GM23338 (cell line): ENCODE measurements around the gene CYP4F8. TPM values are rescaled to one million over a fixed set of nuclear protein-coding genes. Genes with fewer than 3 reads are reported as not detected.

Experiments used
- ATAC-seq: fragments of 200-7000 bp; cut with Tn5 transposase; 3 replicates; pipeline ENCODE4 v1.9.1; 2020
- DNase-seq: peaks from one replicate; pipeline ENCODE4 v3.0.0-alpha.2; 2015; ENCODE audit warnings: low spot score
- H2AFZ ChIP-seq: fragments of 200-600 bp; sonication (generic); 2 replicates; pipeline ENCODE4 v1.8.0; 2016; ENCODE audit warnings: antibody characterized with exemption, mild to moderate bottlenecking, moderate library complexity
- H3F3A ChIP-seq: fragments of 200-600 bp; sonication (generic); replicated peaks from 2 replicates; pipeline ENCODE4 v1.8.0; 2017; ENCODE audit warnings: antibody characterized with exemption, mixed run types, low read depth
- H3K27ac ChIP-seq: fragments of 200-600 bp; sonication (generic); 2 replicates; pipeline ENCODE4 v1.6.1; 2016; ENCODE audit warnings: low read depth
- H3K27me3 ChIP-seq: fragments of 200-600 bp; sonication (generic); 2 replicates; pipeline ENCODE4 v1.8.0; 2016; ENCODE audit warnings: mild to moderate bottlenecking, mixed run types, moderate library complexity; ENCODE audit not compliant: insufficient read depth
- H3K36me3 ChIP-seq: fragments of 200-600 bp; sonication (generic); 2 replicates; pipeline ENCODE4 v1.8.0; 2016; ENCODE audit warnings: mild to moderate bottlenecking; ENCODE audit not compliant: insufficient read depth
- H3K4me1 ChIP-seq: fragments of 200-600 bp; sonication (generic); 2 replicates; pipeline ENCODE4 v1.8.0; 2016; ENCODE audit warnings: mild to moderate bottlenecking, moderate library complexity; ENCODE audit not compliant: insufficient read depth
- H3K4me2 ChIP-seq: fragments of 200-600 bp; sonication (generic); 2 replicates; pipeline ENCODE4 v1.7.1; 2017; ENCODE audit warnings: mixed run types
- H3K4me3 ChIP-seq: fragments of 200-600 bp; sonication (generic); 2 replicates; pipeline ENCODE4 v1.6.1; 2016; ENCODE audit warnings: mixed run types
- H3K79me2 ChIP-seq: fragments of 200-600 bp; sonication (generic); replicated peaks from 2 replicates; pipeline ENCODE4 v1.8.0; 2017; ENCODE audit warnings: mild to moderate bottlenecking; ENCODE audit not compliant: insufficient read depth
- H3K9me2 ChIP-seq: fragments of 200-600 bp; sonication (generic); 2 replicates; pipeline ENCODE4 v1.8.0; 2017; ENCODE audit not compliant: insufficient read depth
- H4K20me1 ChIP-seq: fragments of 200-600 bp; sonication (generic); replicated peaks from 2 replicates; pipeline ENCODE4 v1.8.0; 2017; ENCODE audit warnings: mild to moderate bottlenecking; ENCODE audit not compliant: insufficient read depth
- H3K27ac Mint-ChIP-seq: 2 replicates; pipeline ENCODE4 v1.8.0; 2020; ENCODE audit warnings: inconsistent platforms, mild to moderate bottlenecking, moderate library complexity, mixed read lengths
- H3K27me3 Mint-ChIP-seq: 3 replicates; pipeline ENCODE4 v1.8.0; 2022; ENCODE audit warnings: low read depth, mild to moderate bottlenecking, moderate library complexity, mixed read lengths, inconsistent platforms; ENCODE audit not compliant: insufficient read depth, poor library complexity
- H3K36me3 Mint-ChIP-seq: 3 replicates; pipeline ENCODE4 v1.8.0; 2021; ENCODE audit warnings: low read depth, mild to moderate bottlenecking, inconsistent platforms, moderate library complexity, mixed read lengths
- H3K4me1 Mint-ChIP-seq: 3 replicates; pipeline ENCODE4 v1.8.0; 2020; ENCODE audit warnings: mild to moderate bottlenecking, inconsistent platforms, mixed read lengths
- H3K4me3 Mint-ChIP-seq: 3 replicates; pipeline ENCODE4 v1.8.0; 2021; ENCODE audit warnings: moderate library complexity, mild to moderate bottlenecking, inconsistent platforms, mixed read lengths
- H3K9me3 Mint-ChIP-seq: 3 replicates; pipeline ENCODE4 v1.8.0; 2020; ENCODE audit warnings: moderate library complexity, mild to moderate bottlenecking, inconsistent platforms, mixed read lengths
- CREB1 ChIP-seq: fragments of 250-450 bp; sonication (Bioruptor Pico); IDR thresholded peaks from 2 replicates; pipeline ENCODE4 v1.5.0; 2020; ENCODE audit warnings: low read depth, mild to moderate bottlenecking, moderate library complexity
- EZH2 ChIP-seq: fragments of 200-600 bp; sonication (generic); IDR thresholded peaks from one replicate; pipeline ENCODE4 v1.8.0; 2017; ENCODE audit warnings: antibody characterized with exemption, mild to moderate bottlenecking, low read depth; ENCODE audit not compliant: unreplicated experiment
- NANOG ChIP-seq: IDR thresholded peaks from 2 replicates; pipeline ENCODE4 v1.6.1; 2016; ENCODE audit warnings: antibody characterized with exemption, borderline replicate concordance
- POLR2AphosphoS5 ChIP-seq: IDR thresholded peaks from 2 replicates; pipeline ENCODE4 v1.6.1; 2016; ENCODE audit warnings: antibody characterized with exemption, low read depth
- STAT1 ChIP-seq: IDR thresholded peaks from one replicate; pipeline ENCODE4 v1.6.1; 2016; ENCODE audit warnings: antibody characterized with exemption; ENCODE audit not compliant: unreplicated experiment
- ZNF331 ChIP-seq: fragments of 250-450 bp; sonication (Bioruptor Pico); IDR thresholded peaks from 2 replicates; pipeline ENCODE4 v1.5.0; 2020; ENCODE audit warnings: low read depth, mild to moderate bottlenecking, moderate library complexity
- polyA plus RNA-seq: library from polyadenylated mRNA; unstranded; fragments of >200 nt; fragmentation: Nextera tagmentation; extraction: Ambion mirVana; gene quantifications from 2 replicates; pipeline ENCODE4 v1.2.1, GENCODE V29; 2016
- total RNA-seq: library from RNA; depleted of rRNA; stranded (reverse); fragments of >200 nt; shearing (Covaris generic); gene quantifications from 2 replicates; pipeline ENCODE4 v1.2.3, GENCODE V29; 2014
- TF ChIP-seq, protein P1 (sequence below): IDR thresholded peaks from 2 replicates; pipeline ENCODE4 v1.6.1; 2016; ENCODE audit warnings: antibody characterized with exemption
- TF ChIP-seq, protein P2 (sequence below): fragments of 250-450 bp; sonication (Bioruptor Pico); IDR thresholded peaks from 2 replicates; pipeline ENCODE4 v1.5.0; 2020; ENCODE audit warnings: mild to moderate bottlenecking, moderate library complexity

CYP4F8 gene
- total and polyA plus RNA-seq, 2 experiments from 2014 or later: not detected

DNA sequence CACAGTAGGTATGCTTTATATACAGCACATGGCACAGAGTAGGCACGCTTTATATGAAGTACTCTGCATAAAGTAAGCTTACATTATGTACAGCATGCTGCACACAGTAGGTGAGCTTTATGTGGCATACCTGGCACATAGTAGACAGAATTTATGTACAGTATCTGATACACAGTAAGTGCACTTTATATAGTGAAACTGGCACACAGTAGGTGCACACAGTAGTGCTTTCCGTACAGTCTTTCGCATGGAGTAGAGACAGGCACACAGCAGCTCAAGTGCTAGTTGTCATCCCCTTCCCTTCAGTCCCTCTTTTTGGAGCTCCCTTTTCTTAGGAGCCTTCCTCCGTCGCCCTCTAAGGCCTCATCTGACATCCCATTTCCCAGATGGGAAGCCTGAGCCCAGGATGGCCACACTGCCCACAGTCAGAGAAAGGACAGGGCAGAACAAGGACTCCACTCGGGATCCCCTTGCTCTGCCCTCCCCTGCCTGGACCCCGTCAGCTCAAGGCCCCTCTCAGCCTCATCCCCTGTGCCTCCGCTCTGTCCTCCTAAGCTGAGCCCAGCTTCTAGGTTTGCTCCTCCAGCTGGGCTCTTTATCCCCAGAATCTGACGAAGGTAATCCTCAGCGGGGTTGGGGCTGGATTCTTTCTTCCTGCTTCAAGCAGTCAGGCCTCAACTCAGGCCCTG, 57.0 kb downstream of the CYP4F8 start:
- H3K79me2 ChIP-seq: no peaks in the 10 kb centered on the region
- H3K4me1 ChIP-seq: no peaks in the 10 kb centered on the region
- H3K36me3 Mint-ChIP-seq: peaks cover 12% of the 10 kb centered on the region
- DNase-seq: no peak
- no peak overlapping the region for H3K4me3 ChIP-seq
- H3K27me3 ChIP-seq: no peaks in the 10 kb centered on the region
- H2AFZ ChIP-seq: no peak overlapping the region
- TF ChIP-seq, protein P1, sequence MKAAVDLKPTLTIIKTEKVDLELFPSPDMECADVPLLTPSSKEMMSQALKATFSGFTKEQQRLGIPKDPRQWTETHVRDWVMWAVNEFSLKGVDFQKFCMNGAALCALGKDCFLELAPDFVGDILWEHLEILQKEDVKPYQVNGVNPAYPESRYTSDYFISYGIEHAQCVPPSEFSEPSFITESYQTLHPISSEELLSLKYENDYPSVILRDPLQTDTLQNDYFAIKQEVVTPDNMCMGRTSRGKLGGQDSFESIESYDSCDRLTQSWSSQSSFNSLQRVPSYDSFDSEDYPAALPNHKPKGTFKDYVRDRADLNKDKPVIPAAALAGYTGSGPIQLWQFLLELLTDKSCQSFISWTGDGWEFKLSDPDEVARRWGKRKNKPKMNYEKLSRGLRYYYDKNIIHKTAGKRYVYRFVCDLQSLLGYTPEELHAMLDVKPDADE: no peak
- TF ChIP-seq ZNF331 (CRISPR knock-in tag) (no peak), EZH2 (no peak)
- no peak for ATAC-seq
- peaks cover 25% of the 10 kb centered on the region for H3K9me3 Mint-ChIP-seq
- no peak overlapping the region for H3K4me2 ChIP-seq
- no peak overlapping the region for H3K27ac ChIP-seq
- no peaks in the 10 kb centered on the region for H3K9me2 ChIP-seq
- H3F3A ChIP-seq: no peaks in the 10 kb centered on the region
- H3K36me3 ChIP-seq: peaks cover 7% of the 10 kb centered on the region; the same call in 1 of the 2 replicates
- no peaks in the 10 kb centered on the region for H4K20me1 ChIP-seq
- H3K4me1 Mint-ChIP-seq: no peaks in the 10 kb centered on the region
- no peak overlapping the region for H3K4me3 Mint-ChIP-seq
- H3K27ac Mint-ChIP-seq: no peak overlapping the region
- H3K27me3 Mint-ChIP-seq: no peaks in the 10 kb centered on the region

DNA sequence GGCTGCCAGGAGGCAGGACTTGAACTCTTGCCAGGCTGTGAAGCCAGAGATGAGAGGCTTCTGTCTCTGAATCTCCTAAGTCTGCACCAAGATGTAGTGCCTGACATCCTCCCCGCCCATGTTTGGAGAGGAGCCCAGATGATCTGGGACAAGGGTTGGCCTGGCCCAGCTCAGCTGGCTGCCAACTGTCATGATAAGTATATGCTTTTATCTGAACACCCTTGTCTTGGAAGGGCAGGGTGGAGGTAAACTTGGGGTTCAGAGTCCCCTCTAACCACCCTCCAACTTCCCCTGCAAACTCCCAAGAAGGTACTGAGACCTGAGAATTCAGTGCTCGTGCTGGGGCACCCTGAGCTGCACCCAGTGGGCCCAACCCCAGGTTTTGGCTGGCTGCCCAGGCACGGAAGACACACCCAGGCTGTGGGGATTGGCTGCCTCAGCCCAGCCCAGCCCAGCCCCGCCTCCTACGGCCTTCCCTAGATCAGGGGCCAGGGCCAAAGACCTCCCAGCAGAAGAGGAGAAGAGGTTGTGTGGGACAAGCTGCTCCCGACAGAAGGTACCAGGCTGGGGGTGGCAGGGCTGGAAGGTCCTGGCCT, 57.7 kb downstream of the CYP4F8 start, which contains the start of gene CYP4F12:
Gene CYP4F12 (plus strand): TSS at position 508 of the 596 bp plus-strand sequence. CDS start 443 bp downstream, outside the sequence.
- no peak within 1 kb of the TSS for H2AFZ ChIP-seq
- H3K9me3 Mint-ChIP-seq: peaks cover 32% of the 10 kb centered on the region
- H3K4me3 Mint-ChIP-seq: no peak within 1 kb of the TSS
- H3F3A ChIP-seq: no peaks in the 10 kb centered on the region
- TF ChIP-seq STAT1 (no peak), NANOG (no peak), POLR2AphosphoS5 (no peak), CREB1 (no peak), ZNF331 (CRISPR knock-in tag) (no peak)
- TF ChIP-seq, protein P1: no peak
- TF ChIP-seq, protein P2, sequence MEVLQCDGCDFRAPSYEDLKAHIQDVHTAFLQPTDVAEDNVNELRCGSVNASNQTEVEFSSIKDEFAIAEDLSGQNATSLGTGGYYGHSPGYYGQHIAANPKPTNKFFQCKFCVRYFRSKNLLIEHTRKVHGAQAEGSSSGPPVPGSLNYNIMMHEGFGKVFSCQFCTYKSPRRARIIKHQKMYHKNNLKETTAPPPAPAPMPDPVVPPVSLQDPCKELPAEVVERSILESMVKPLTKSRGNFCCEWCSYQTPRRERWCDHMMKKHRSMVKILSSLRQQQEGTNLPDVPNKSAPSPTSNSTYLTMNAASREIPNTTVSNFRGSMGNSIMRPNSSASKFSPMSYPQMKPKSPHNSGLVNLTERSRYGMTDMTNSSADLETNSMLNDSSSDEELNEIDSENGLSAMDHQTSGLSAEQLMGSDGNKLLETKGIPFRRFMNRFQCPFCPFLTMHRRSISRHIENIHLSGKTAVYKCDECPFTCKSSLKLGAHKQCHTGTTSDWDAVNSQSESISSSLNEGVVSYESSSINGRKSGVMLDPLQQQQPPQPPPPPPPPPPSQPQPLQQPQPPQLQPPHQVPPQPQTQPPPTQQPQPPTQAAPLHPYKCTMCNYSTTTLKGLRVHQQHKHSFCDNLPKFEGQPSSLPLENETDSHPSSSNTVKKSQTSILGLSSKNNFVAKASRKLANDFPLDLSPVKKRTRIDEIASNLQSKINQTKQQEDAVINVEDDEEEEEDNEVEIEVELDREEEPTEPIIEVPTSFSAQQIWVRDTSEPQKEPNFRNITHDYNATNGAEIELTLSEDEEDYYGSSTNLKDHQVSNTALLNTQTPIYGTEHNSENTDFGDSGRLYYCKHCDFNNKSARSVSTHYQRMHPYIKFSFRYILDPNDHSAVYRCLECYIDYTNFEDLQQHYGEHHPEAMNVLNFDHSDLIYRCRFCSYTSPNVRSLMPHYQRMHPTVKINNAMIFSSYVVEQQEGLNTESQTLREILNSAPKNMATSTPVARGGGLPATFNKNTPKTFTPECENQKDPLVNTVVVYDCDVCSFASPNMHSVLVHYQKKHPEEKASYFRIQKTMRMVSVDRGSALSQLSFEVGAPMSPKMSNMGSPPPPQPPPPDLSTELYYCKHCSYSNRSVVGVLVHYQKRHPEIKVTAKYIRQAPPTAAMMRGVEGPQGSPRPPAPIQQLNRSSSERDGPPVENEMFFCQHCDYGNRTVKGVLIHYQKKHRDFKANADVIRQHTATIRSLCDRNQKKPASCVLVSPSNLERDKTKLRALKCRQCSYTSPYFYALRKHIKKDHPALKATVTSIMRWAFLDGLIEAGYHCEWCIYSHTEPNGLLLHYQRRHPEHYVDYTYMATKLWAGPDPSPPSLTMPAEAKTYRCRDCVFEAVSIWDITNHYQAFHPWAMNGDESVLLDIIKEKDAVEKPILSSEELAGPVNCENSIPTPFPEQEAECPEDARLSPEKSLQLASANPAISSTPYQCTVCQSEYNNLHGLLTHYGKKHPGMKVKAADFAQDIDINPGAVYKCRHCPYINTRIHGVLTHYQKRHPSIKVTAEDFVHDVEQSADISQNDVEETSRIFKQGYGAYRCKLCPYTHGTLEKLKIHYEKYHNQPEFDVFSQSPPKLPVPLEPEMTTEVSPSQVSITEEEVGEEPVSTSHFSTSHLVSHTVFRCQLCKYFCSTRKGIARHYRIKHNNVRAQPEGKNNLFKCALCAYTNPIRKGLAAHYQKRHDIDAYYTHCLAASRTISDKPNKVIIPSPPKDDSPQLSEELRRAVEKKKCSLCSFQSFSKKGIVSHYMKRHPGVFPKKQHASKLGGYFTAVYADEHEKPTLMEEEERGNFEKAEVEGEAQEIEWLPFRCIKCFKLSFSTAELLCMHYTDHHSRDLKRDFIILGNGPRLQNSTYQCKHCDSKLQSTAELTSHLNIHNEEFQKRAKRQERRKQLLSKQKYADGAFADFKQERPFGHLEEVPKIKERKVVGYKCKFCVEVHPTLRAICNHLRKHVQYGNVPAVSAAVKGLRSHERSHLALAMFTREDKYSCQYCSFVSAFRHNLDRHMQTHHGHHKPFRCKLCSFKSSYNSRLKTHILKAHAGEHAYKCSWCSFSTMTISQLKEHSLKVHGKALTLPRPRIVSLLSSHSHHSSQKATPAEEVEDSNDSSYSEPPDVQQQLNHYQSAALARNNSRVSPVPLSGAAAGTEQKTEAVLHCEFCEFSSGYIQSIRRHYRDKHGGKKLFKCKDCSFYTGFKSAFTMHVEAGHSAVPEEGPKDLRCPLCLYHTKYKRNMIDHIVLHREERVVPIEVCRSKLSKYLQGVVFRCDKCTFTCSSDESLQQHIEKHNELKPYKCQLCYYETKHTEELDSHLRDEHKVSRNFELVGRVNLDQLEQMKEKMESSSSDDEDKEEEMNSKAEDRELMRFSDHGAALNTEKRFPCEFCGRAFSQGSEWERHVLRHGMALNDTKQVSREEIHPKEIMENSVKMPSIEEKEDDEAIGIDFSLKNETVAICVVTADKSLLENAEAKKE (CRISPR knock-in tag): no peak
- DNase-seq (peak; percentile 17), ATAC-seq (no peak)
- no peaks in the 10 kb centered on the region for H3K79me2 ChIP-seq
- H3K4me3 ChIP-seq: no peak within 1 kb of the TSS
- H4K20me1 ChIP-seq: no peaks in the 10 kb centered on the region
- H3K4me2 ChIP-seq: no peak within 1 kb of the TSS
- H3K36me3 Mint-ChIP-seq: peaks cover 15% of the 10 kb centered on the region
- H3K27ac ChIP-seq: no peak within 1 kb of the TSS
- H3K27me3 Mint-ChIP-seq: no peaks in the 10 kb centered on the region
- no peaks in the 10 kb centered on the region for H3K4me1 Mint-ChIP-seq
- H3K9me2 ChIP-seq: no peaks in the 10 kb centered on the region
- H3K27me3 ChIP-seq: no peaks in the 10 kb centered on the region
- H3K36me3 ChIP-seq: peaks cover 5% of the 10 kb centered on the region; the same call in 1 of the 2 replicates
- no peak within 1 kb of the TSS for H3K27ac Mint-ChIP-seq
- no peaks in the 10 kb centered on the region for H3K4me1 ChIP-seq
